HG02938 (cell line): ENCODE data around the gene FKBP5.
"Not testable (repeated sequence)": the region's sequence is repeated elsewhere in the genome, so short reads cannot be mapped to it uniquely, and the experiment has no call there.

Experiments
- ATAC-seq: cut with Tn5 transposase; IDR thresholded peaks from one replicate; pipeline ENCODE4 v1.9.1; 2021; ENCODE audit warnings: mild to moderate bottlenecking, moderate library complexity; ENCODE audit not compliant: unreplicated experiment

The FKBP5 gene

GRCh38 chr6:35589904-35590303 lies 98.8 kb downstream of the FKBP5 start:
- no peak for ATAC-seq

- no peak for ATAC-seq
Measured at GRCh38 chr6:35589201-35589739, 99.4 kb downstream of the FKBP5 start.

GRCh38 chr6:35587167-35587566 lies 101.5 kb downstream of the FKBP5 start:
- no peak for ATAC-seq

- no peak for ATAC-seq
Measured at GRCh38 chr6:35586542-35586941, 102.2 kb downstream of the FKBP5 start.

GRCh38 chr6:35585658-35586057 lies 103.1 kb downstream of the FKBP5 start:
- ATAC-seq: no peak

- ATAC-seq: no peak
Measured at GRCh38 chr6:35583893-35584688, 104.6 kb downstream of the FKBP5 start.

GRCh38 chr6:35582315-35582714 lies 106.4 kb downstream of the FKBP5 start:
- ATAC-seq: no peak

- no peak for ATAC-seq
Measured at GRCh38 chr6:35581633-35582032, 107.1 kb downstream of the FKBP5 start.

GRCh38 chr6:35580836-35581235 lies 107.9 kb downstream of the FKBP5 start:
- no peak for ATAC-seq

GRCh38 chr6:35576682-35577081 lies 112.0 kb downstream of the FKBP5 start:
- no peak for ATAC-seq

GRCh38 chr6:35573495-35574110 lies 115.1 kb downstream of the FKBP5 start:
- no peak for ATAC-seq

- ATAC-seq: not testable (repeated sequence)
Measured at GRCh38 chr6:35570885-35571330, 117.8 kb downstream of the FKBP5 start.

GRCh38 chr6:35569011-35569461 lies 119.7 kb downstream of the FKBP5 start:
- ATAC-seq: no peak

- ATAC-seq: no peak
Measured at GRCh38 chr6:35566794-35567193, 121.9 kb downstream of the FKBP5 start.

- no peak for ATAC-seq
Measured at GRCh38 chr6:35564733-35565132, 124.0 kb downstream of the FKBP5 start.

- no peak for ATAC-seq
Measured at GRCh38 chr6:35562060-35562459, 126.7 kb downstream of the FKBP5 start.

GRCh38 chr6:35561113-35561512 lies 127.6 kb downstream of the FKBP5 start:
- ATAC-seq: no peak

GRCh38 chr6:35558571-35558970 lies 130.1 kb downstream of the FKBP5 start:
- no peak for ATAC-seq

GRCh38 chr6:35557239-35557638 lies 131.5 kb downstream of the FKBP5 start:
- no peak for ATAC-seq

- ATAC-seq: no peak
Measured at GRCh38 chr6:35554811-35555210, 133.9 kb downstream of the FKBP5 start.

GRCh38 chr6:35553315-35553714 lies 135.4 kb downstream of the FKBP5 start:
- ATAC-seq: no peak

- ATAC-seq: no peak
Measured at GRCh38 chr6:35552285-35552917, 136.3 kb downstream of the FKBP5 start.
